Mucosa of descending colon (tissue), 3 donors: ENCODE data around the gene GALNT4. TPM values are rescaled to one million over a fixed set of nuclear protein-coding genes. Genes with fewer than 3 reads are reported as not detected.

Experiments
- ATAC-seq: fragments of 200-7000 bp; cut with Tn5 transposase; one replicate; pipeline ENCODE4 v1.9.1; 2020; ENCODE audit warnings: mild to moderate bottlenecking, moderate library complexity
- DNase-seq, 3 donors: peaks; one replicate each; pipeline ENCODE4 v3.0.0-alpha.2; 2020
- H3K36me3 ChIP-seq: fragments of 200-600 bp; one replicate; pipeline ENCODE4 v1.8.0; 2021; ENCODE audit warnings: low read depth, mild to moderate bottlenecking
- H3K4me1 ChIP-seq: fragments of 200-600 bp; one replicate; pipeline ENCODE4 v1.8.0; 2021; ENCODE audit warnings: low read depth, mild to moderate bottlenecking
- H3K4me3 ChIP-seq: fragments of 200-600 bp; one replicate; pipeline ENCODE4 v1.8.0; 2021; ENCODE audit warnings: mild to moderate bottlenecking
- H3K9me3 ChIP-seq: fragments of 200-600 bp; one replicate; pipeline ENCODE4 v1.8.0; 2021; ENCODE audit warnings: mild to moderate bottlenecking
- intact Hi-C, 2 donors: fragments of 100-400 bp; cut with DNase I in 1 of 2; cut with micrococcal nuclease in 1 of 2; formaldehyde crosslinking; loops; one replicate each; pipeline versions ENCODE4 v1.11.0 to v1.11.1; 2022; cut with DNase I, micrococcal nuclease
- total RNA-seq, 3 donors: library from RNA; stranded (reverse); fragmentation: NEBNext Ultra II Directional in 2 of 3; extraction: Animal tissue kit (Norgen Biotek cat#: 25700) in 2 of 3; gene quantifications; one replicate each; pipeline versions ENCODE4 v1.2.1 to v1.2.4, GENCODE V29; 2021 to 2023
- TF ChIP-seq, protein P1 (sequence below): fragments of 200-600 bp; IDR thresholded peaks from one replicate; pipeline ENCODE4 v1.8.0; 2022; ENCODE audit warnings: antibody characterized with exemption, mild to moderate bottlenecking
- donor health status: DM: no; HTN: no; CAD: no; lungs with moderate emphysema.
- donor health status: DM: no; HTN: no; CAD: no.
- donor health status: DM: no; HTN: yes; CAD: no.

Gene GALNT4
- total RNA-seq, 3 donors from 2014 or later, result 19.3 to 49.6 (median 41.9) TPM

DNA sequence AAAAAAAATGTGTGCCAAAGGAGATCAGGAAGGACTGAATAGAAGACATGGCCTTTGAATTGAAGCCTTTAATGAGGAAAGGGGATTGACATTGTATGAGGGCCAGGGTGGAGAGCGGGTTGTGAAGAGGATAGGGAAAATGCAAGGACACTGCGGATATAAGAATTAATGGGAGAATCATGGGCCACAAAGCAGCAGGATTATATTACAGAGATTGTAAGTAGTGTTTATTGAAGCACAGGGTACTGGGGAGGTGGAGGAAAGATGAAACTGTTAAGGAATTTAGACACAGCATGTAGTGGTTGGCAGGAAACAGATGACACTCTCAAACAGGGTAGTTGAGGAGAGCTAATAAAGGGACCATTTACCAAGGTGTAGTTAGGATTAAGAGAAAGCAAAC, 17.6 kb upstream of the GALNT4 start:
- TF ChIP-seq, protein P1, sequence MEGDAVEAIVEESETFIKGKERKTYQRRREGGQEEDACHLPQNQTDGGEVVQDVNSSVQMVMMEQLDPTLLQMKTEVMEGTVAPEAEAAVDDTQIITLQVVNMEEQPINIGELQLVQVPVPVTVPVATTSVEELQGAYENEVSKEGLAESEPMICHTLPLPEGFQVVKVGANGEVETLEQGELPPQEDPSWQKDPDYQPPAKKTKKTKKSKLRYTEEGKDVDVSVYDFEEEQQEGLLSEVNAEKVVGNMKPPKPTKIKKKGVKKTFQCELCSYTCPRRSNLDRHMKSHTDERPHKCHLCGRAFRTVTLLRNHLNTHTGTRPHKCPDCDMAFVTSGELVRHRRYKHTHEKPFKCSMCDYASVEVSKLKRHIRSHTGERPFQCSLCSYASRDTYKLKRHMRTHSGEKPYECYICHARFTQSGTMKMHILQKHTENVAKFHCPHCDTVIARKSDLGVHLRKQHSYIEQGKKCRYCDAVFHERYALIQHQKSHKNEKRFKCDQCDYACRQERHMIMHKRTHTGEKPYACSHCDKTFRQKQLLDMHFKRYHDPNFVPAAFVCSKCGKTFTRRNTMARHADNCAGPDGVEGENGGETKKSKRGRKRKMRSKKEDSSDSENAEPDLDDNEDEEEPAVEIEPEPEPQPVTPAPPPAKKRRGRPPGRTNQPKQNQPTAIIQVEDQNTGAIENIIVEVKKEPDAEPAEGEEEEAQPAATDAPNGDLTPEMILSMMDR, result no peak
- no peaks in the 10 kb centered on the region for H3K9me3 ChIP-seq
- intact Hi-C loops, result loop anchor here in 1 of 2 donors (5.0 to 10.0 kb wide), 2 partner anchors 423 to 560 kb away; no protein-coding TSS in a partner anchor
- H3K4me3 ChIP-seq, result no peak overlapping the region
- ATAC-seq, result no peak
- H3K4me1 ChIP-seq, result peaks cover 14% of the 10 kb centered on the region
- H3K36me3 ChIP-seq, result no peaks in the 10 kb centered on the region
- DNase-seq, result no peak

DNA sequence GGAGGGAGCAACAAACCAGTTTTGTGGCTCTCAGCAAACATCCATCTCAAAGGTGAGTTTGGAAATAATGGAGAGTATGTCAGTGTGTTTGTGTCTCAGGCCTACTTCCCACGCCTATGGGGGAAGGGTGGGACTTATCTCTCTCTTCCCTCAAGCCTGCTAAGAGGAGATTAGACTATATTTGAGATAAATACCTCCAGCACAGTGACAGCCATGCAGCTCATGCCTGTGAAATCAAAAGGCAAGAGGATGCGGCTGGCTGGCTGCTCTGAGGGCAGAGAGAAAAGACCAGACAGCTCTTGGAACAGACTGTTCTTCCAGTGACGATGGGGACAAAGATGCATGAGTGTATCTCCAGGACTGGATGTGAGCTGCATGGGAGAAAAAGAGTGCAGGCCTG, 16.0 kb upstream of the GALNT4 start:
- H3K4me1 ChIP-seq, result peaks cover 16% of the 10 kb centered on the region
- ATAC-seq (no peak), DNase-seq (no peak)
- H3K9me3 ChIP-seq, result no peaks in the 10 kb centered on the region
- no peaks in the 10 kb centered on the region for H3K36me3 ChIP-seq
- H3K4me3 ChIP-seq, result no peak overlapping the region
- TF ChIP-seq, protein P1, result no peak
- intact Hi-C loops, result loop anchor here in 1 of 2 donors (5.0 to 10.0 kb wide), 2 partner anchors 424 to 562 kb away; no protein-coding TSS in a partner anchor

DNA sequence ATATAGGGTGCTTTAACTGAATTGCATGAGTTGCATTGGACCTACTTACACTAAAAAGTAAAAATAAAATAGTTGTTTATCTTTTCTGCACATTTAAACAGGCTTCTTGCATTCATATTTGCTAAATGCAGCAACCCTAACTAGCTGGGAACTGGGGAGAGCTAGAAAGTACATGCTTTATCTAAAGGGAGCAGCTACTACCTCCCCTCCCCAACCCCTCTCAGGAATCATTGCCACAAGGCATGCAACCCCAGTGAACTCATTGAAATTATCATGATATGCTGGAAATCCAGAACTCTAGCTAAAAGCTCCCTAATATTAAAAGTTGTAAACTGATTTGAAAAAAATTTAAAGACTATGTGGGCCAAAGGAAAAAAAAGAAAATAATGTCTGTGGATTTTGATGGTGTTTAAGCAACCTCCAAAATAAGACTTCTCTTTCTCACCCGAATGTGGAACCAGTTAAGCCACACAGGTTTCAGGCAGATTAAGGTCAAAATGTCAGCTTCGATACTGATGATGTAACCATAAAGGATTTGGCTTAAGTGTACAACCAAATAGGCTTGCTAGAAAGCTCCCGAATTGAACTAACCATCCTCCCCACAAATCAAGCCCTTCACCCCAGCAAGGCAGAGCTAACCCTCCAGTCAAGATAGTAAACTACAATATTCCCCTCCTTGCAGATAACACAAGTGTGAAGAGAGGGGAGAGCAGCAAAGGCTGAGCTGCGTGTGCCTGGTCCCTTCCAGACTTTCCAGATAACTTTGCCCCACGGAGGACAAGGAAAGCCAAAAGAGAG, 15.0 kb upstream of the GALNT4 start:
- ATAC-seq, result no peak
- peaks cover 12% of the 10 kb centered on the region for H3K4me1 ChIP-seq
- TF ChIP-seq, protein P1, result no peak
- intact Hi-C loops, result loop anchor here in 1 of 2 donors (5.0 to 10.0 kb wide), 2 partner anchors 425 to 563 kb away; no protein-coding TSS in a partner anchor
- no peak for DNase-seq
- H3K4me3 ChIP-seq, result no peak overlapping the region
- no peaks in the 10 kb centered on the region for H3K9me3 ChIP-seq
- H3K36me3 ChIP-seq, result no peaks in the 10 kb centered on the region

DNA sequence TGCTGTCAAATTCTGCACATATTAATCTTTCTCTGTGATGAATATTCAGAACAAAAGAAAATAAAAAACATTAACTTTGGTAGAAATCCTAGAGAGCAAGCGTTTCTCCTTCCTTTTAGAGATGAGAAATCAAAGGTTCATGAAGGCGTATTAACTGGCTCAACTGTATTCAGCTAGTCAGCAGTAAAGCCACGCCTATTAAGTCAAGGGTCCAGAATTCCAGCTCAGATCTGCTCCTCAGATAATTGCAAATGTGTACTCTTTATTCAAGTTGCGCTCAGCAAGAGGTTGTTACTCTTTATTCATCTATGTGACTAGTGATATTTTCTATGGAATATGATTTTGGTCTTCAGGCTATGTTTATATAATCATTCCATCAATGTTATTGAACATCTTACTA, 14.3 kb upstream of the GALNT4 start:
- TF ChIP-seq, protein P1, result no peak
- no peak overlapping the region for H3K4me3 ChIP-seq
- intact Hi-C loops, result no loop called here
- peaks cover 11% of the 10 kb centered on the region for H3K4me1 ChIP-seq
- H3K9me3 ChIP-seq, result no peaks in the 10 kb centered on the region
- ATAC-seq (no peak), DNase-seq (no peak)
- H3K36me3 ChIP-seq, result no peaks in the 10 kb centered on the region

DNA sequence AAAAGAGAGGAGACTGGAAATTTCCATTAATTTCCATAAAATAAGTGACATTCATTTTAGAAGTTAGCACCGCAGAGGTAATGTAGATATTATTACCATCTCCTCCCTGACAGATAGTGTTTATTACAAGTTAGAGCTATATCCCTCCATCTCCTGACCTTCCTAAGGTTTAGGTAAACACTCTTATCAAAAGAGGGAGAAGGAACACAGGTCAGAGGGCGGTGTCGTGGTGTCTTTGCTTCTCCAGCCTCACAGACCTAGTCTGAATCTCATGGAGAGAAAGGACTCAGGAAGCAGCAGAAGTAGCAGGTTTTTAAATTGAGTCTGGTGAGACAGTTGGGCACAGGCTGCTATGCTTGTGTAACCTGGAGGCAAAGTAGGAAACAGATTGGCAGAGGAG, 12.8 kb upstream of the GALNT4 start:
- Histone ChIP-seq H3K4me3 (no peak overlapping the region), H3K4me1 (peaks cover 8% of the 10 kb centered on the region), H3K36me3 (no peaks in the 10 kb centered on the region), H3K9me3 (no peaks in the 10 kb centered on the region)
- DNase-seq, result no peak
- TF ChIP-seq, protein P1, result no peak
- intact Hi-C loops, result no loop called here
- peak; percentile 51 for ATAC-seq
